Neural cell (in vitro differentiated cells): ENCODE data around the gene IL2RG.
A peak's percentile ranks its signal among the peaks of the same experiment; 100 is the strongest.

Experiments
- EP300 ChIP-seq: fragments of 450-650 bp; conservative IDR thresholded peaks from 2 replicates; pipeline ENCODE4 v1.6.1; 2014; ENCODE audit warnings: antibody characterized with exemption, mild to moderate bottlenecking, moderate library complexity; ENCODE audit not compliant: poor library complexity, severe bottlenecking
- EZH2 ChIP-seq: fragments of 200-600, 300-800 bp; shearing (Covaris generic), sonication (generic); IDR thresholded peaks from 2 replicates; pipeline ENCODE4 v1.6.1; 2014; ENCODE audit warnings: antibody characterized with exemption, low read length, borderline replicate concordance, mild to moderate bottlenecking; ENCODE audit not compliant: insufficient read depth, poor library complexity, severe bottlenecking
- MXI1 ChIP-seq: fragments of 450-650 bp; conservative IDR thresholded peaks from 2 replicates; pipeline ENCODE4 v1.6.1; 2014; ENCODE audit warnings: antibody characterized with exemption, mild to moderate bottlenecking; ENCODE audit not compliant: poor library complexity, severe bottlenecking
- RAD21 ChIP-seq: fragments of 450-650 bp; conservative IDR thresholded peaks from 2 replicates; pipeline ENCODE4 v1.6.1; 2014; ENCODE audit warnings: antibody characterized with exemption, mild to moderate bottlenecking, moderate library complexity
- SMC3 ChIP-seq: fragments of 450-650 bp; conservative IDR thresholded peaks from 2 replicates; pipeline ENCODE4 v1.6.1; 2014; ENCODE audit warnings: antibody characterized with exemption, mild to moderate bottlenecking, moderate library complexity; ENCODE audit not compliant: poor library complexity
- TAF1 ChIP-seq: IDR thresholded peaks from 2 replicates; pipeline ENCODE4 v1.6.1; 2012; ENCODE audit warnings: low read depth
- TF ChIP-seq, protein P1 (sequence below): fragments of 450-650 bp; IDR thresholded peaks from 2 replicates; pipeline ENCODE4 v1.5.1; 2014; ENCODE audit warnings: antibody characterized with exemption, mild to moderate bottlenecking, moderate library complexity; ENCODE audit not compliant: poor library complexity, severe bottlenecking

GRCh38 chrX:71144651-71145050 is 33.3 kb upstream of the IL2RG start, which contains the start of gene NLGN3:
- TF ChIP-seq, protein P1, sequence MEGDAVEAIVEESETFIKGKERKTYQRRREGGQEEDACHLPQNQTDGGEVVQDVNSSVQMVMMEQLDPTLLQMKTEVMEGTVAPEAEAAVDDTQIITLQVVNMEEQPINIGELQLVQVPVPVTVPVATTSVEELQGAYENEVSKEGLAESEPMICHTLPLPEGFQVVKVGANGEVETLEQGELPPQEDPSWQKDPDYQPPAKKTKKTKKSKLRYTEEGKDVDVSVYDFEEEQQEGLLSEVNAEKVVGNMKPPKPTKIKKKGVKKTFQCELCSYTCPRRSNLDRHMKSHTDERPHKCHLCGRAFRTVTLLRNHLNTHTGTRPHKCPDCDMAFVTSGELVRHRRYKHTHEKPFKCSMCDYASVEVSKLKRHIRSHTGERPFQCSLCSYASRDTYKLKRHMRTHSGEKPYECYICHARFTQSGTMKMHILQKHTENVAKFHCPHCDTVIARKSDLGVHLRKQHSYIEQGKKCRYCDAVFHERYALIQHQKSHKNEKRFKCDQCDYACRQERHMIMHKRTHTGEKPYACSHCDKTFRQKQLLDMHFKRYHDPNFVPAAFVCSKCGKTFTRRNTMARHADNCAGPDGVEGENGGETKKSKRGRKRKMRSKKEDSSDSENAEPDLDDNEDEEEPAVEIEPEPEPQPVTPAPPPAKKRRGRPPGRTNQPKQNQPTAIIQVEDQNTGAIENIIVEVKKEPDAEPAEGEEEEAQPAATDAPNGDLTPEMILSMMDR, result no peak
- TF ChIP-seq EZH2, result no peak
- peak; percentile 37 for TF ChIP-seq MXI1
- TF ChIP-seq TAF1, result no peak
- no peak for TF ChIP-seq EP300
- no peak for TF ChIP-seq SMC3
- TF ChIP-seq RAD21, result no peak
